Right renal cortex interstitium (tissue), 3 donors: ENCODE results near the gene STC2. TPM values are rescaled to one million over a fixed set of nuclear protein-coding genes. Genes with fewer than 3 reads are reported as not detected.
"Not testable (repeated sequence)": the region's sequence is repeated elsewhere in the genome, so short reads cannot be mapped to it uniquely, and the experiment has no call there.

Source experiments
- DNase-seq, 3 donors: peaks; one replicate each; pipeline ENCODE4 v3.0.0-alpha.2; 2013; ENCODE audit warnings: low read depth in 3 of 3, low spot score in 2 of 3
- polyA plus RNA-seq, 3 donors: library from polyadenylated mRNA; unstranded; fragments of 120-200 nt; gene quantifications; one replicate each; pipeline ENCODE4 v1.2.1, GENCODE V29; 2013; ENCODE audit not compliant: insufficient read length in 3 of 3

STC2 gene, protein sequence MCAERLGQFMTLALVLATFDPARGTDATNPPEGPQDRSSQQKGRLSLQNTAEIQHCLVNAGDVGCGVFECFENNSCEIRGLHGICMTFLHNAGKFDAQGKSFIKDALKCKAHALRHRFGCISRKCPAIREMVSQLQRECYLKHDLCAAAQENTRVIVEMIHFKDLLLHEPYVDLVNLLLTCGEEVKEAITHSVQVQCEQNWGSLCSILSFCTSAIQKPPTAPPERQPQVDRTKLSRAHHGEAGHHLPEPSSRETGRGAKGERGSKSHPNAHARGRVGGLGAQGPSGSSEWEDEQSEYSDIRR
- polyA plus RNA-seq: 1 to 10 TPM; 1.4 to 2.0 (median 1.6) TPM

DNA sequence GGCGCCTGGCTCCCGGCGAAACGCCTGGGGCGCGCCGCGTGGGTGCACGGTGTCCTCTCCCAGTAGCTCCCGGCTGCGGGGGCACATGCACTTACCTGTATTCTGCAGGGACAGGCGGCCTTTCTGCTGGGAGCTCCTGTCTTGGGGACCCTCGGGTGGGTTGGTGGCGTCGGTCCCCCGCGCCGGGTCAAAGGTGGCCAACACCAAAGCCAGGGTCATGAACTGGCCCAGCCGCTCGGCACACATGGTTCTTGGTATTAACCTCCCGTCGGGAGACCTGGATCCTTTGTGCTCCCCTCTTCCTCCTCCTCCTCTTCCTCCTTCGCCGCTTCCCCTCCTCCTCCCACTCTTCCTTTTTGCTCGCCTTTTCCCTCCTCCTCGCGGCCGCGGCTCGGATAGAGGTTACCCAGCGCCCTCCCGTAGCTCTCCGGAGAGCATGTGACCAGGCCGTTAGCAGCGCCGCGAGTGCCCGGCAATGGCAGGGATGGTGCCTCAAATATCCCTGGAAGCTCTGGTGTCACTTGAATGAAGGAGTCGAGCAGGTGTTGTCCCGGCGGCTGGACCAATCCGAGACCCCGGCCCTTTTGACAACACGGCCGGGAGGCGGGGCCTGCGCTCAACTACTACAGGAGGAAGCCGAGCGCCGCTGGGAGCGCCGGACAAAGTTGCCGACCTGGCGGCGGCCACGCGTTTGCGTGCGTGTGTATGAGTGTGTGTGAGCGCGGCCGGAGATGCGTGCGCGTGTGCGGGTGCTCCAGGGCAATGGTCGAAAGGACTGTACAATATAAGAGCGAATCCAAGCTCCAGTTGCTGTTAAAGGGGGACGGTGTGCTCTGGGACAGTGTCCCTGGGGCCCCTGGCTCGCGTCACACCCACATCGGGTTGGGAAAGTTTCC lies at the start of gene STC2:
Gene STC2, minus strand, starts transcription at position 467 of the 896 bp plus-strand sequence. Its CDS starts 221 bp downstream, at position 246.
- no peak for DNase-seq

DNA sequence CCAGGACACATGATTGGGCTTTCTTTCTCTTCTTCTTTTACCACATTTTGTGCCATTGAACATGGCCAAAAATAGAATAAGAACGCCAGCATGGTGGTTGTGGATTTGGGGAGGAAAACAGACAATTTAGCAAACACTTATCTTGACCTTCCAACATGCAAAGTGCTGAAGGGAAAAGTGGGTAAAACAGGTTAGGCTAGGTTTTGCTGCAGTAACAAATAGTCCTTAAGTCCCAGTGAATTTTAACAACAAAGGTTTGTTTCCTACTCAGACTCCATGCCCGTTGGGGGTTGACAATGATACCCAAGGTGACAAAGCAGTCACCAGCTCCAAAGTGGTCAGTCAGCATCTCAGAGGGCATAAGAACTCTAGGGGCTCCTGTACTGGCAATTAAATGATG lies 43.2 kb upstream of the STC2 start:
- no peak for DNase-seq

DNA sequence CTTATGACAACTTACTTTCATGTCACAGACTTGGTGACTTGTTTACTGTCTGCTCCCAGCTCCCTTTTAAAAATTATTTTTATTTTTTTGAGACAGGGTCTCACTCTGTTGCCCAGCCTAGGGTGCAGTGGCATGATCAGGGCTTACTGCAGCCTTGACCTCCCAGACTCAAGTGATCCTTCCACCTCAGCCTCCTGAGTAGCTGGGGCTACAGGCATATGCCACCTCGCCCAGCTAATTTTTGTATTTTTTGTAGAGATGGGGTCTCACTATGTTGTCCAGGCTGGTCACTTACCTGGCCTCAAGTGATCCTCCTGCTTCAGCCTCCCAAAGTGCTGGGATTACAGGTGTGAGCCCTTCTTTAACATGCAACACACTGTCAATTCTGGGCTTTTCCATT lies 35.2 kb upstream of the STC2 start:
- not testable (repeated sequence) for DNase-seq

DNA sequence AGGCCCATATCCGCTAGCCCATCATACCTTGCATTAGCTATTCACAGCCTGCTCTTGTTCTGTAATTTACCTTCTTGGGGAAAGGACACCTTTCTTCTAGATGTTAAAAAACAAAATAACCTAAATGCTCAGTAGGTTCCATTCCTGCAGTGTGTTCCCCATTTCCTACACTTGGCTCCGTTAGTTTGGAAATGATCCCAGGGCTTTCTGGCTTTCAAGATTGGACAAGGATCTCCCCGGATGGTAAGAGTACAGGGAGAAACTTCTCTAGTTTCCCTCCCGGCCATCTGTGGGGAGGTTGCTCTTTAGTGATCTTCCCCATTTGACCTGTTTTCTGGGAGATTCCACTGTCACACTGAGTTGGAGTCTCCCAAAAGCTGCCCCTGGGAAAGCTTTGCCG lies 27.3 kb upstream of the STC2 start:
- no peak for DNase-seq

DNA sequence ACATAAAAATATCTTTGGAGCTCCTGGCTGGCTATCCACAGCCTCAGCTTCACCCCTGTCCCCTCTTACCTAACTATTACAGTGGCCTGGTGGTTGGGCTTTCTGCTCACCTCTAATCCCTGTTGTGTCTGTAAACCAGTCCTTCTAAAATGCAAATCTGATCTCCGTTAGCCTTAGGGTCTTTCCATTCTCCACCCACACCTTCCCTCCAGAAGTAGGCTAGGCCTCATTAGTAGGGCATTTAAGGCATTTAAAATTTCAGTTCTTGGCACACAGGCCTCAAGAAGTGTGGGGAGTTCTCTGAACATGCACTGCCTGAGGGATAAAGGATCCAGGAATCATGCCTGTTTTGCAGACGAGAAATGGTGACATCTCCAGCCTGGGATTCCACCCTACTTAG lies 26.4 kb upstream of the STC2 start:
- no peak for DNase-seq

DNA sequence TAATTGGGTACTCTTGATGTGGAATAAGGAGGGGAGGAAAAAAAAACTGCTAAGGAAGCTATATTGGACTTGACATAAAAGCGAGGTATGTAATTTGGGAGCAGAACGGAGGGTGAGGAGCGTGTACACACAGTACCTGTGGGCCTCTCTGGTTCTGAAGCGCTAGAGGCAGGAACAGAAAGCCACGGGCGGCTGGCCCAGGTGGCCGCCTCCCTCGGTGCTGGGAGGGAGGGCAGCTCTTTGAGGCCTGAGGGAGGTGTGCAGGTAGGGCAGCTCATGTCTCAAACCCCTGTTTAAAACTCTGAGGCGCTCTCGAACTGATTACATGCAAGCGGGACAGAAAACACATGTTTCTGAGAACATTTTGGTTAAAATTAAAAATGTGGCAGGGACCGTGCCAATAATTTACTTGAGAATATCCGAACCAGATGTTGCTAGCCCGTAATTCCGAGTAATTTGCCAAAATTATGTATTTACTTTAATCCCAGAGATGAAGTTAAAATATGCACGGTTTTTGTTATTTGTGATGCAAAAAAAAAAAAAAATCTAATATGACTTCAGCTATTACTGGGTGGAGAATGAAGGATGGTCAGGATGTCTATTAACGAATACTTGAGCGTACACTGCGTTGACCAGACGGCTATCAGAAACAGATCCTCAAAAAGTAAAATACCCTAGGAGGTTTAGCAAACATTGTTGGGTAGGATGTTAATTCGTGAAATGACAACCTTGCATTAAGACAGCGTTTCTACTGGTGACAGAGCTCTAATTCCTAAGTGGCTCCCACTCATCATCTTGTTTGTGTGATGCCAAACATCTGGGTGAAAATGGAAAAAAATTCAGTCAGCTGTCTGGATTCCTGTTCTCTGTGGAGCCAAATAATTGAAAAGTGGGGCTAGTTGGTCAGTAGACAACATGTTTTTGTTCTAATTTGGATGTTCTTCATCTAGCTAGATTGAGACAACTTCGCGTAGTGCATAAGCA lies 24.4 kb upstream of the STC2 start:
- no peak for DNase-seq

DNA sequence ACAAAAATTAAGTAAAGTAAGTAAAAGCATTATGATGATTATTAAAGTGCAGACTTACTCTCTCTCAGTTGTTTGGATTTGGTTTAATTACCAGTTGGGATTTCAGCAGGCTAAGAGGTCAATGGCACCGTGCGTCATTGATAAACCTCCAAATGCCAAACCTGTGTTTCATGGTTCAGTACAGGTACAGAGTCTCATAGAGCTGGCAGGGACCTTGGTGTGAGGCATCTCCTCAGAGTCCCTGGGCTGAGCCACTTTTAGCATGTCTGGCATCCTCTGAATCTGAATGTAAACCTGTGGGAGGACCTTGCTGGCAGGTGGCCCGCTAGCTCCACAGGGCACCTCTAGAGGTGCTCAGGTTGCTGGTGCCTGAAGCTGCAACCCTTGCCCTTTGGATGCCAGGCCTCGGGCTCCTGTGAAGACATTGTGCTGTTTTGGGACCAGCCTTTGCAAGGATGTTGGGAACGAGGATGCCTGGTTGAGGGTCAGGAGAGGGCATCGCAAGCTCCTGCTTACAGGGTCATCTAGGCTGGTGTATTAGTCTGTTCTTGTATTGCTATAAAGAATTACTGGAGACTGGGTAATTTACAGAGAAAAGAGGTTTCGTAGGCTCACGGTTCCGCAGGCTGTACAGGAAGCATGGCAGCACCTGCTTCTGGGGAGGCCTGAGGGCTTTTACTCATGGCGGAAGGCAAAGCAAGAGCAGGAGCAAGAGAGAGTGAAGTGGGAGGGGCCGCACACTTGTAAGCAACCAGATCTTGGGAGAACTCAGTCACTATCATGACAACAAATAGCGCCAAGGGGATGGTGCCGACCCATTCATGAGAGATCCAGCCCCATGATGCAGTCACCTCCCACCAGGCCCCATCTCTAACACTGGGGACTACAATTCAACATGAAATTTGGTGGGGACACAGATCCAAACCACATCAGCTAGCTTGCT lies 14.9 kb upstream of the STC2 start:
- no peak for DNase-seq

DNA sequence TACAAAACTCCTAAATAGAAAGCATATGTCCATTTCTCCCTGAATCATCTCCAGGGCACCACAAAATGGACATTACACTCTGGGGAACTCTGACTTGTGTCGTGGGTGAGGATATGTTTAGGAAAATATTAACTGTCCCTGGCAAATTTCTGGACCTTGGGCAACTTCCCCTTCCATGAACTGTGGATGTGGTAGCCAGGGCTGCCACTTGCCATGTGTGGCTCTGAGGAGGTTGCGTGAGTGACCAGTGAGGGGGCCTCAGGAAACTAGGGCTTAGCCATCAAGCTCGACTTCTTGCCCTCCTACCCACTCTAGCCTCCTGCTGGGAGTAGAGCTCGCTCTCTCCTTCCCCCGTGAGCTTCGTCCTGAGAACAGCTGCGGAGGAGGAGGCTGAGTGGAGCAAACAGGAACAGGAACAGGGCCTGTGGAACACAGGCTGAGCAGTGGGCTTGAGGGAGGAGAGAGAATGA lies 13.8 kb upstream of the STC2 start:
- DNase-seq: no peak

DNA sequence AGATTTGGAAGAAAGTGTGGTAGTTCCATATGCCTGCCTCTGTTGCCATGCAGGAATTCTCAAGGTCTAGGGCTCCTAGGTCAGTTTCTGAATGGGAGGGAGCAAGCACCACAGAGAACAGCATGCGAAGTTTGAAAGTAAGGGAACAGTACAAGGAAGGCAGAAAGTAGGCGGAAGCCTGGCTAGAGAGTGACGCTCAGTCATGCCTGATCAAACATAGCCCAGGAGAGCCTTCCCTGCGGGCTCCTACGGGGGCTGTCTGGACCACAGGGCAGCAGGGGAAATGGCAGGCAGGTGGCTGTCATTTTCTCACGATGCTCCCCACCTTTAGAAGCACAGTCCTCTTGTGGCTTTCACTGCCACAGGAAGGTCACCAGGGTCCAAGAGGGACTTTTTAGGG lies 12.8 kb upstream of the STC2 start:
- no peak for DNase-seq

DNA sequence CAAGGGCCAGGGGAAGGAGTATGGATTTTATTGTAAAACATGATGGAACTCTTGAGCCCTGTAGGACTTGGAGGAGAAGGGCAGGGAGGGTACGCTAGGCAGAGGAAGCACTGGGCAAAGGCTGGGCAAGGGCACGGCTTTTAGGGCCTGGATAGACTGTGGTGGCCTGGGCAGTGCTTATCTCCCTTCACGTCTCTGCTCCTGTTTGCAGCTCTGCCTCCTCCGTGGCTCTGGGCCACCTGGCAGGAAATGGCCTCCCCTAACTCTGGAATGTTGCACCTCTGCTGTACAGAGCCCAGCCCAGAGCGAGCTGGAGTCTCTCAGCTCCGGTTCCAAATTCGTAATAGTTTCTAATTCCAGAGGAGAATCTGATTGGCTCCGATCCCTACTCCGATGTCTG lies 12.2 kb upstream of the STC2 start:
- DNase-seq: no peak

DNA sequence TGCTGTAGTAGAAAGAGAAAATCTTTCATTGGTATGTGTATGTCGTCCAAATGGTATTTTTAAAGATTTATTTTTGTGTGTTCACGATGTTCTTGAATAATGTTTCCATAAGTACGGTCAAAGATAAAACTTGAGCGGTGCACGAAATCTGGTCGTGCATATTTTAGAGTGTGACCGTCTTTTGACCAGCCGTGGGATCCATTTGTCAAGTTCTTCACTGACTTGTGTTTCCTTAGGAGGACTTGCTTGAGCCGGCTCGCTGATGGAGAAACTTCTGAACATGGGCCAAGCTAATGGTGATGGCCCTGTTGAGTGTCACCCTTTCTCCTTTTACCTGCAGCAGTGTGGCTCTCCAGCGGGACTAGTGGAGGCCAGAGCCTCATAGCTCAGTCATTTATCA lies 11.1 kb upstream of the STC2 start:
- DNase-seq: no peak

DNA sequence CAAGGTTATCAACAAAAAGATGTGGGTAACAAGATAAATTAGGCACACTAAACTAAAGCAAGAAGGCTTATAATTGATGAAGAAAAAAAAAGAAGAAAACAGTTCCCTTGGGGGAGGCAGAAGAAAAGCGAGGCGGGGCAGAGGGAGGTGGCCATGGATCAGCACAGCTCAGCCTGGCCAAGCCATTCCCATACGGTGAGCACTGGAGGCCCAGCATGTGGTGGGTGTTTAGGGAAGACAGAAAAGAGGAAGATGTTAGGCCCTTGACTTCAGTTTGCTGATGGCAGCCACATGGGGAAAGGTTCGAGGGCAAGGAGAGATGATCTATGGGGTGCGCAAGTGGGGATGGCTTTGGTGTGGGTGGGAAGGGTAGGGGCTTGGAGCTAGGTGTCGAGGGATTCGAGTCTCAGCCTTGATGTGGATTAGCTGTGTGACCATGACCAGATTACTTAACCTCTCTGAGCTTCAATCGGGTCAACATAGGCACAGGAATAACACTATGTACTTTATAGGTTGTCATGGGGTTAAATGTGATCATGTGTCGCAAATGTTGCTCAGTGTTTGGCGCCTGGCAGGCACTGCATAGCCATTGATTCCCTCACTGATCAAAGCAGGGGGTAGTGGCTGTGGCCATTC lies 10.3 kb upstream of the STC2 start:
- no peak for DNase-seq

DNA sequence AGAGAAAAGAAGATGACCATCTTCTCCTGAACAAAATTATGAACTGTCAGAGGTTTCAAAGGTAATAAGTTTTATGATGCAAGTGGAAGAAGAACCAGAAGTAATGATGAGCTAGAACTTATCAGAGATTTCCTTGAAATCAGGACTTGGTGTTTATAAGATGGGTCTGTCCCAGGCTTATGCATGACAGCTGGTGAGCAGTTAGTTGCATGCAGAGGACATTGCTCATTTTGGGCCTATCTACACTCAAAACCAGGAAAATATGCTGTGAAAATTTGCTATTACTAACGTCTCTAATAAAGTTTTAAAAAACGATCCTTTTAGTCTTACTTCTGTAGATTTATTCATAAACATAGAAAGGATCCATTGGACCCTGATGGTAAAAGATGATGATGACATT lies 6.6 kb upstream of the STC2 start:
- no peak for DNase-seq

DNA sequence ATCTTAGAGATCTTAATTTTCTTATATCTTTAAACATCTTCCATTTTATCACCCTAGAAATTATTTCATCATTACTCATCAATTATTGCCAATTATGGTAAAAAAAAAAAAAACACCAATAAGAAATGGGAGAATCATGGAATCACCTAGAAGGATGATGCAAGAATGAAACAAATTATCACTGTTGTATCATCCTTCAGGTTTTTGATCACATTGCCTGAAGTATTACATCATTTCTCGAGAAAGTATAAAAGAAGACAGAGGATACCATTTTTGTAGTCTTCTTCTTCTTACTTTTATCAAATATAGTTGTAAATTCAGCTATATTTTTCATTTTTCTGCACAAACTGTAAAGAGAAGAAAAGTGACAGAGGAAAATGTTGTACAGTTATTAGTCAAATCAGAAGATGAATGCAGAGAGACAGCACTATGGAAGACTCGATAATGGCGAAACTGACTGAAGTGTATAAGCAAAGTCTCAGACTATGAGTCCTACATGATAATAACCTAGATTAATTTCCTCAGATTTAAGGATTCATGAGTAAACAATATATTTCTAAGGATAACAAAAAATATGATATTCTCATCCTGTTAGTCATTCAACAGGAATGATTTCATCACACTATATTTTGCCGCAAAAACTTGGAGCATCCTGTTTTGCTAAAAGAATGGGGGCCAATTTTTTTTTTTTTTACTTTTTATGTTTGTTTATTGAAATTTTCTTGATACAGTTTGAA lies 5.9 kb upstream of the STC2 start:
- no peak for DNase-seq

DNA sequence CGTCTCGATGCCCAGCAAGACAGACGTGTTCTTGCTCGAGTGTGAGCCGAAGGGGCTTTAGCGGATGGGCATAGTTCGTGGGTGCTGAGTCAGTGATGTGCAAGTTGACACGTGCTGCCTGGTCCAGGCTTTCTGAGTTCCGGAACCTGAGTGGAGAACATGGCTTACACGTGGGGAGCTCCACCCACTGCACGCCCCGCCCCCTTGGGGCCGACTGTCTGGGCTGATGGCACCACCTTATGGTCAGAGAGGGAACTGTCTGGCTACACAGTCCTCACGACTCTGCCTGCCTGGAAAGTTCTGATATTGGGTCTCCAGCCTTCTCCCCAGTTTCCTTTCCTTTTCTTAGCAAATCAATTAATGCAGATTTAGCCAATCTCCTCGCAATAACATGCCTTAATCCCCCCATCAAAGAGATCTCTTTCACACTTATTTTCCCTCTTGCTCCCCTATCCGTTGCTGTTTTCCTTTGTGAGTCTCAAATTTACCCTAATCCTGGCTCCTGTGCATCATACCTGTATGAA lies 3.8 kb upstream of the STC2 start:
- peak in 1 of 3 donors; percentile 55 for DNase-seq

DNA sequence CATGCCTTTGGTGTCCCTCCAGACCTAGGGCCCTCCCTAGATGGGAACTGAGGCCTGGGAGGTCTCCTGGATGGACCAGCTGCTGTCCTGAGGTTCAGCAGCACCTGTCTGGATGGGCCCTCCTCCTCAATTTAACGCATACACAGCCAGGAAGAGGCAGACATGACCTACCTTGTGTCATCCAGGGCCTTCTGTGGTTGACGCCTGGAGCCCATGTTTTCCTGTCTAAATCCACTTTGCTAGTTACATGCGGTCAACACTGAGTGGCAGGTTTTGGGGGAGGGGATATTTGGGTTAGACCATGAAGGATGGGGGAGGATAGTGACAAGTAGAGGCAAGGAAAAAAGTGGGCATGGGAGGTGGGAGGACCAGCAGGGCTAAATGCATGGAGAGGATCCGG lies 3.1 kb upstream of the STC2 start:
- no peak for DNase-seq

DNA sequence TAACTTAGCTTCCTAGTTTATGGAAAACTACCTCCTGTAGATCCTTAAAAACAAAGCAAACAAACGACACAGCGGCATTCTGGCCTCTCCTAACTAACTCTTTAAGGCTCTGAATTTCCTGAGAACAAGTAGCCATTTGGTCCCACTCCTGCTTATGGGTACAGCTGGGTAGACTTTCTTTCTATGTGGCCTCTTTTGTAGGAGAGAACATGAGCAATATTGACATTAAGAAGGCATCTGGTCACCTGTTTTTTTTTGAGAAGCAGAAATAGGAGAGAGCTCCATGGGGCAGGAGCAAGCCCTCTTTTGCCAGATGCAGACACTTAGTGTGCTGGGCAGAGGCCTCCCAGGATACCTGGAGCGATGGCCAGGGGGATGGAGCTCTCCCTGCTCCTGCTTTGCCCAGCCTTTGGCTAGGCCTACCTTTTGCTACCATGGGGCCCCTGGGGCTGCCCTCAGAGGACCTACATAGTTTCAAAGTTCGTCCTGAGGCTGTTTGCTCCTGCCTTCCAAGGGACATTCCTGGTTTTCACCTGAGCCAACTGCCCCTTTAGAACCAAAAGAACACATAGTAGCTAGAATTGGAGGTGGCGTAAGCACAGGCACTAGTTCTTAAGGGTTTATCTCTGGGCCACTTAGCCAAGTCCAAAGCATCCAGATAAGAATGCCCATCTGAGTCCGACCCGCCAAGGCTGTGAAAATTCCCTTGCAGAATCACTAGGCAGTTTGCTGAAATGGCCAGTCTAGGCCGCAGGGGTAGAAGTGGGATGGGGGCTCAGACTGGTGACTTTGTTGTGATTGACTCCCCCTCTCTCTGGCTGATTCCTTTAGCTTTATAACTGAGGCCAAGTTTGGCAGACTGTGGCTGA lies 2.4 kb upstream of the STC2 start:
- no peak for DNase-seq
